OCI-LY3 (cell line): ENCODE measurements around the gene IL2RA.
A peak's percentile ranks its signal among the peaks of the same experiment; 100 is the strongest.

Experiments
- H2AFZ ChIP-seq: fragments of 200-600, 300-600 bp; shearing (Covaris generic); 2 replicates; pipeline ENCODE4 v1.6.0; 2014; ENCODE audit warnings: antibody characterized with exemption, low read depth, low read length
- H3K27ac ChIP-seq: fragments of 200-600, 300-600 bp; sonication (generic); 2 replicates; pipeline ENCODE4 v1.5.1; 2014; ENCODE audit warnings: mild to moderate bottlenecking, low read length, moderate library complexity, mixed read lengths
- H3K27me3 ChIP-seq: fragments of 200-600, 300-600 bp; sonication (generic); 2 replicates; pipeline ENCODE4 v1.6.1; 2014; ENCODE audit warnings: low read depth, low read length, mixed read lengths
- H3K36me3 ChIP-seq: fragments of 200-600, 300-600 bp; sonication (generic); replicated peaks from 2 replicates; pipeline ENCODE3; 2014; ENCODE audit warnings: low read depth, low read length, mixed read lengths
- H3K4me1 ChIP-seq: fragments of 300-600, 200-600 bp; sonication (generic); 2 replicates; pipeline ENCODE4 v1.6.1; 2014; ENCODE audit warnings: low read length, mixed read lengths
- H3K4me2 ChIP-seq: fragments of 200-600, 300-600 bp; sonication (generic); 2 replicates; pipeline ENCODE4 v1.6.1; 2014; ENCODE audit warnings: low read length, mixed read lengths
- H3K4me3 ChIP-seq: fragments of 300-600, 200-600 bp; sonication (generic); 2 replicates; pipeline ENCODE4 v1.5.1; 2014; ENCODE audit warnings: antibody characterized with exemption, mild to moderate bottlenecking, low read length, moderate library complexity
- H3K79me2 ChIP-seq: fragments of 300-600, 200-600 bp; shearing (Covaris generic); 2 replicates; pipeline ENCODE4 v1.6.1; 2014; ENCODE audit warnings: mild to moderate bottlenecking, low read length, mixed read lengths
- H3K9ac ChIP-seq: fragments of 300-600, 200-600 bp; shearing (Covaris generic); 2 replicates; pipeline ENCODE4 v1.6.0; 2014; ENCODE audit warnings: mild to moderate bottlenecking, low read length, moderate library complexity
- H3K9me3 ChIP-seq: fragments of 200-600, 300-600 bp; shearing (Covaris generic); 2 replicates; pipeline ENCODE4 v1.6.1; 2014; ENCODE audit warnings: low read length, mixed read lengths; ENCODE audit not compliant: insufficient read depth
- H4K20me1 ChIP-seq: fragments of 200-600, 300-600 bp; sonication (generic); 2 replicates; pipeline ENCODE4 v1.6.1; 2016; ENCODE audit warnings: low read length, mixed read lengths; ENCODE audit not compliant: insufficient read depth
- CTCF ChIP-seq: fragments of 200-600, 300-600 bp; sonication (generic); IDR thresholded peaks from 2 replicates; pipeline ENCODE4 v1.5.1; 2014; ENCODE audit warnings: antibody characterized with exemption, low read length, low read depth
- EZH2phosphoT487 ChIP-seq: fragments of 200-600 bp; shearing (Covaris generic); IDR thresholded peaks from 2 replicates; pipeline ENCODE4 v1.6.1; 2018; ENCODE audit warnings: antibody characterized with exemption, mixed run types, low read depth

Gene IL2RA

DNA sequence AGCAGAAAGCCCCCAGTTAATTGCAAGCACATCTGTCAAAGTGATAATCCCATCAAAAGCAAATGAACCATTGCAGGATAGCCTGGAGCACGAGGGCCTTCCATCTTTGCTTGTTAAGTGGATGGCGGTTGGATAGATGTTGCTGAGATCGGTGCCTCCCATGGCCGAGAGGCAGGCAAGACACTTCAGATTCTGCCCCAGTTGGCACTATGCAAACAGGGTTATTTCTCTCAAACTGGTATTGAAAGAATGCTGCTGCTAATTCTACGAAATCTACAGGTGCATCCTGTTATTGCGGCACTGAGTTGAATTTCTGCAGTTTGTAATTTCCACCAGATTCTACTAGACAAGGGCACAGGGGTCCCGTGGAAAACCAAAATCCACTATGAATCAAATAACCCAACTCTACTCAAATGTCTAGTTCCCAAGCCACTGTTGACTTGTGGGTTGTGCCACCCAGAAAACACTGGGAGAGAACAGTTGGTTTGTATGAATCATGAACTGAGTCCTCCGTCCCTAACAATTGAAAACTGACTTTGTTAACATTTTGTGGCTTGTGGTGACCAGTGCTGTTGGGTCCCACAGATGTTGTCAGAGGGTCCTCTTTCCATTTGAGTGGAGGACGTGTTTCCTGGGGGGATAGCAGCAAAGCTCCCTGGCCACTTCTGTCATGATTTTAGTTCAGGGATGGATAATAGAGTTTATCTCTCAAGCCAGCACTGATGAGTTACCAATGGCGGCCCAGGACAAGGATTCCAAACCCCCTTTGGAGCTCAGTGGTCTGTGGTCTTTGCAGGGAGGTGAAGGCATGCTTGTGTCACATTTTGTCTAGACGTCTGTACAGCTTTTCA is 7.1 kb upstream of the IL2RA start:
- H3K9ac ChIP-seq = peak overlapping the region; percentile 42
- H3K4me3 ChIP-seq = peak overlapping the region; percentile 23
- peaks cover 5% of the 10 kb centered on the region; the same call in 1 of the 2 replicates for H3K9me3 ChIP-seq
- no peak overlapping the region for H2AFZ ChIP-seq
- H3K4me2 ChIP-seq = peak overlapping the region; percentile 59
- no peaks in the 10 kb centered on the region for H3K36me3 ChIP-seq
- H3K79me2 ChIP-seq = no peaks in the 10 kb centered on the region
- no peak for TF ChIP-seq EZH2phosphoT487
- no peak for TF ChIP-seq CTCF
- H3K4me1 ChIP-seq = peaks cover 79% of the 10 kb centered on the region
- no peaks in the 10 kb centered on the region for H3K27me3 ChIP-seq
- peak overlapping the region; percentile 65 for H3K27ac ChIP-seq
- H4K20me1 ChIP-seq = no peaks in the 10 kb centered on the region

DNA sequence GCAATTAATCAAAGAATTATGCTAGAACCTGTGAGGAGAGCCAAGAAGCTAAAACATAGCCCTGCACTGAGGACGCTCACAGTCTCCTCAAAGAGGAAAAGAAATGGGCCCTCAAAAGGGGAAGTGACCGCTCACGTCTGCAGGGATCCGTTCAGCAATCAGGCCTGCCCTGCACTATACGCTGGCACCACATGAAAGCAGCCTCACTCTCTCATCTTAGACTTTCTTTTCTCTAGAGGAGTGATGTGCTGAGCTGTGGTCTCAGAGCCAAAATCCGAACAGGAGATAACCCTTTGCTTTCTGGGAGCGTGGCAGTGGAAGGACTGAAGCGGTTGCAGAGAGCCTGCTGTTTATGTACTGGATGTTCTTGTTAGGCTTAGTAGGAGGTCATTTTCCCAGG is 6.3 kb upstream of the IL2RA start:
- H2AFZ ChIP-seq = 0 out of 2 replicates have a peak overlapping the region, but pooled peaks have one; percentile 16
- no peaks in the 10 kb centered on the region for H3K27me3 ChIP-seq
- H3K9me3 ChIP-seq = peaks cover 5% of the 10 kb centered on the region; the same call in 1 of the 2 replicates
- H3K27ac ChIP-seq = peak overlapping the region; percentile 65
- H3K4me3 ChIP-seq = peak overlapping the region; percentile 23; the same call in 1 of the 2 replicates
- H3K4me1 ChIP-seq = peaks cover 77% of the 10 kb centered on the region
- H3K79me2 ChIP-seq = no peaks in the 10 kb centered on the region
- H3K36me3 ChIP-seq = no peaks in the 10 kb centered on the region
- no peak for TF ChIP-seq CTCF
- TF ChIP-seq EZH2phosphoT487 = no peak
- peak overlapping the region; percentile 42 for H3K9ac ChIP-seq
- peak overlapping the region; percentile 59 for H3K4me2 ChIP-seq
- H4K20me1 ChIP-seq = no peaks in the 10 kb centered on the region

DNA sequence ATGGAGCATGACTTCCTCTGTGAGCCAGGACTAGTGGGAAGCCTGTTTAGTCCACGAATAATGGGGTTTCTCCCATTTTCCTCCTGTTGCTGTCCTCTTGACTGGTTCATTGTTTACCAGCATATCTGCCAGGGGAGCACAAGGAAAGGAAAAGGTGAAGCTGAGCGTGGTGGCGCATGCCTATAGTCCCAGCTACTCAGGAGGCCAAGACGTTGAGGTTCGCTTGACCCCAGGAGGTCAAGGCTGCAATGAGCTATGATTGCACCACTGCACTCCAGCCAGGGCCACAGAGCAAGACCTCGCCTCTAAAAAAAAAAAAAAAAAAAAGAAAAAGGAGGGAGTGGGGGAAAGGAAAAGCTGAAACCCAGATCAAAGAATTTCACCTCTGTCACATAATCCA is 5.8 kb upstream of the IL2RA start:
- Histone ChIP-seq H3K9me3 (peaks cover 5% of the 10 kb centered on the region; the same call in 1 of the 2 replicates), H2AFZ (no peak overlapping the region), H3K4me3 (no peak overlapping the region), H3K4me1 (peaks cover 73% of the 10 kb centered on the region), H3K27ac (peak overlapping the region; percentile 65), H3K9ac (no peak overlapping the region), H3K79me2 (no peaks in the 10 kb centered on the region), H3K27me3 (no peaks in the 10 kb centered on the region), H3K36me3 (no peaks in the 10 kb centered on the region), H3K4me2 (peak overlapping the region; percentile 59), H4K20me1 (no peaks in the 10 kb centered on the region)
- no peak for TF ChIP-seq CTCF
- TF ChIP-seq EZH2phosphoT487 = no peak

DNA sequence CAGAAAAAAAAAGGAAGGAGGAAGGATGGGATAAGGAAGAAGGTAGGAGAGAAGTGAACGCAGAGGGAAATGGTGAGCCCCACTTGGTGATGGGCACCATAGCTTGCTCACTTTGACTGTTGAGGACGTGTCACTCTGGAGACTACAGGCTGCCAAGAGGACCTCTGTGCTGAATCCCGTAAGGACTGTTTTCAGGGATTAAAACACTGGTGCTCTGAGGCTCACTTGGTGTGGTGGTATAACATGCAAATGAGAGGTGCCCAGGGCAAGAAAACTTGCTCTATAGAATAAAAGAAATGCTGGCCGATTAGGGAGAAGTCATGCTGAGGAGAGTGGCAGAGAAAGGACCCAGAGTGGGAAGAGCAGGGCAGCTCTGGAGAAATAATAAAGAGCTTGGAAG is 5.3 kb upstream of the IL2RA start:
- no peaks in the 10 kb centered on the region for H3K36me3 ChIP-seq
- H3K4me2 ChIP-seq = no peak overlapping the region
- H3K27ac ChIP-seq = no peak overlapping the region
- H4K20me1 ChIP-seq = no peaks in the 10 kb centered on the region
- H2AFZ ChIP-seq = no peak overlapping the region
- H3K9ac ChIP-seq = no peak overlapping the region
- no peaks in the 10 kb centered on the region for H3K79me2 ChIP-seq
- peaks cover 75% of the 10 kb centered on the region for H3K4me1 ChIP-seq
- H3K27me3 ChIP-seq = no peaks in the 10 kb centered on the region
- TF ChIP-seq CTCF (no peak), EZH2phosphoT487 (no peak)
- H3K9me3 ChIP-seq = peaks cover 5% of the 10 kb centered on the region; the same call in 1 of the 2 replicates
- no peak overlapping the region for H3K4me3 ChIP-seq
